Measurements from ENCODE around the gene RFPL2.
"Not testable (repeated sequence)": the region's sequence is repeated elsewhere in the genome, so short reads cannot be mapped to it uniquely, and the experiment has no call there.

RFPL2 gene

DNA sequence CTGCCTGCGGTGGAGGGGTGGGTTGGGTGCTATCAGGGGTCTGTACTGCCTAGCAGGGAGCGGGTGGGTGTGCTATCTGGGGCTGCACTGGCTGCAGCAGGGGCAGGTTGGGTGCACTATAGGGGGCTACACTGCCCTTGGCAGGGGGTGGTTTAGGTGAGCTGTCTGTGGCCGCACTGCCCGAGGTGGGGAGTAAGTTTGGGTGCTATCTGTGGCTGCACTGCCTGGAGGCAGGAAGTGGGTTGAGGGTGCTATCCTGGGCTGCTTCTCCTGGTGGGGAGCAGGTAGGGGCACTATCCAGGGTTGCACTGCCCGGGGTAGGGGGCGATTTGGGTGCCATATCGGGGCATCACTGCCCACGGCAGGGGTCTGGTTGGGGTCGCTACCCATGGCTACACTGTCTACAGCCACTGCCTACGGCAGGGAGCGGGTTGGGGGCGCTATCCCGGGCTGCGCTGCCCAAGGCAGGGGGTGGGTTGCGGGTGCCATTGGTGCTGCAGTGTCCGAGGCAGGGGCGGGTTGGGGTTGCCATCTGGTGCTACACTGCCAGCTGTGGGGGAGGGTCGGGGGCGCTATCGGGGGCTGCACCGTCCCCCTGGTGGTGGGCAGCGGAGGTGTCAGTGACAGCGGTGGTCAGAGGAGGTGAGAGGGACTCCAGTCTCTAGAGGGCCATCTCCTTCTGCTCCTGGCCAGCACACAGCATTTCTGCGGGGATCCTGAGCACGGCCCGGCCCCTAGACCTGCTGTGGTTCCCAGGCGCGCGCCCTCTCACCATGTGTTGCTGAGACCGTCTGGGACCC lies 1.3 kb upstream of the RFPL2 start:
- DNase-seq (ENCODE audit: low read depth in 2 of 2), result no peak

GRCh38 chr22:32204040-32204855 lies 625 bp downstream of the RFPL2 start:
- DNase-seq (ENCODE audit: low read depth in 2 of 2), result no peak

DNA sequence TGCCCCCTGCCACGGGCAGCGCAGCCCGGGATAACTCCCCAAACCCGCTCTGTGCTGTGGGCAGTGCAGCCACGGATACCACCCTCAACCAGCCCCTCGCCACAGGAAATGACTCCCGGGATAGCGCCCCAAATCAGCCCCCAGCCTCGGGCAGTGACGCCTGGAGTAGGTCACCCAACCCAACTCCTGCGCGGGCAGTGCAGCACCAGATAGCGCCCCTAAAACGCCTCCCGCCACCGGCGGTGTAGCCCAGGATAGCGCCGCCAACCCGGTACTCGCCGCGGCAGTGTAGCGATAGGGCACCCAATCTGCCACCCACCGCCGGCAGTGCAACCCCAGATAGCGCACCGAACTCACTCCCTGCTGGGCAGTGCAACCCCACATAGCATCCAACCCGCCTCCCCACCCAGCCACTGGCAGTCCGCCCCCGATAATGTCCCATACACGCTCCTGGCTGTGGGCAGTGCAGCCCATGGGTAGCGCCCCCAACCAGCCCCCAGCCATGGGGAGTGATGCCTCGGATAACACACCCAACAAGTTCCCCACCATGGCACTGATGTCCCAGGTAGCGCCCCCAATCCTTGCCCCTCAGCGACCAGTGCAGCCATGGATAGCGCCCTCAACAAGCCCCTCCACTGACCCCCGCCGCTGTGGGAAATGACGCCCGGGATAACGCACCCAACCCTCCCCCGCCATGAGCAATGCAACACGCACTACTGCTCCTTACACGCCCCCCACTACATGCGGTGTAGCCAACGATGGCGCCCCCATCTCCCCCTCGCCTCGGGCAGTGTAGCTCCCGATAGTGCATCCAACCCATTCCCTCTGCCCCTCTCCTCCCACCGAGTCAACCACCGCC lies 1.5 kb downstream of the RFPL2 start:
- no peak for DNase-seq (ENCODE audit: low read depth in 2 of 2)

DNA sequence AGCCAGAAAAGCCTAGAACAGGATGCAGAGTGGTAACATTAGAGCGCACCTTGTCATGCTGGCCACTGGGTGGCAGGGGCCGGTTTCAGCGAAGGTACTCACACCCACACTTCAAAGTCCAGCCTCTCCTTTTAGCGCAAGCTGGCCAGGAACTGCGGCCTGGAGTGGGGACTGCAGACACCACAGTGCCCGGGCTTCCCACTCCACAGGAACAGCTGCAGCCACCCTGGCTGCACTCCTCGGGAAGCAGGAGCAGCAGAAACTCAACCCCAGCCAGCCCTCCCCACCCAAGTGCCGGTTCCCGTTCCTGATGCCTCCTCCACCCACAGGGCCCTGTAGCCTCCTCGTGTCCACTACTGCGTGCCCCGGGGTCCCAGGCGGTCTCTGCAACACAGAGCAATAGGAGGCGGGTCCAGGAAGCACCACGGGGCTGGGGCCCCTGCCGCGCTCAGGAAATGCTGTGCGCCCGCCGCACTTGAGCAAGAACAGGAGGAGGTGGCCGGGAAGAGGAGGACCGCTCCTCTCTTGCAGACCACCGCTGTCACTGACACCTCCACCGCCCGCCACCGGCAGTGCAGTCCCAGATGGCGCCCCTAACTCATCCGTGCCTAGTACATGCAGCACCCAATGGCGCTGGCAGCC lies 2.2 kb downstream of the RFPL2 start:
- DNase-seq (ENCODE audit: low read depth in 2 of 2), result no peak

- no peak for DNase-seq (ENCODE audit: low read depth in 2 of 2)
These were observed 2.7 kb downstream of the RFPL2 start for GRCh38 chr22:32202161-32202538.

GRCh38 chr22:32200752-32201151 lies 4.1 kb downstream of the RFPL2 start:
- no peak for DNase-seq (ENCODE audit: low read depth in 2 of 2)

GRCh38 chr22:32199961-32200360 lies 4.9 kb downstream of the RFPL2 start:
- no peak for DNase-seq (ENCODE audit: low read depth in 2 of 2)

DNA sequence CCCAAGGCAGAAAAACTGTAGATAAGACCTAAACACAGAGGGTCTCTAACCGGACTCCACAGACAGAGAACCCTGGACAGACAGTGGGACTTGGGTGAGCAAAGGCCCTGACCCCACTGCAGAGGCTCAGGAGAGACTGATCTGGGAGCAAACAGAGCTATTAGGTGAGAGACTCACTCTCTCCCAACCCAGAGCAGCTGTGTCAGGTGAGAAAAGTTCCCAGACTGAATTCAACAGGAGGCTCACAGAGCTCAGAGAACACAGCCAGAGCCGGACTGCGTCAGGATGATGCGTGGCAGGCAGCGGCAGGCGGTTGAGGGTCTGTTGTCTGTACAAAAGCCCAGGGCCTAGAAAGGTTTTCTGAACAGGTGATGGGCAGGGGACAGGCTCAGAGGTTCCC lies 5.5 kb downstream of the RFPL2 start:
- no peak for DNase-seq (ENCODE audit: low read depth in 2 of 2)

DNA sequence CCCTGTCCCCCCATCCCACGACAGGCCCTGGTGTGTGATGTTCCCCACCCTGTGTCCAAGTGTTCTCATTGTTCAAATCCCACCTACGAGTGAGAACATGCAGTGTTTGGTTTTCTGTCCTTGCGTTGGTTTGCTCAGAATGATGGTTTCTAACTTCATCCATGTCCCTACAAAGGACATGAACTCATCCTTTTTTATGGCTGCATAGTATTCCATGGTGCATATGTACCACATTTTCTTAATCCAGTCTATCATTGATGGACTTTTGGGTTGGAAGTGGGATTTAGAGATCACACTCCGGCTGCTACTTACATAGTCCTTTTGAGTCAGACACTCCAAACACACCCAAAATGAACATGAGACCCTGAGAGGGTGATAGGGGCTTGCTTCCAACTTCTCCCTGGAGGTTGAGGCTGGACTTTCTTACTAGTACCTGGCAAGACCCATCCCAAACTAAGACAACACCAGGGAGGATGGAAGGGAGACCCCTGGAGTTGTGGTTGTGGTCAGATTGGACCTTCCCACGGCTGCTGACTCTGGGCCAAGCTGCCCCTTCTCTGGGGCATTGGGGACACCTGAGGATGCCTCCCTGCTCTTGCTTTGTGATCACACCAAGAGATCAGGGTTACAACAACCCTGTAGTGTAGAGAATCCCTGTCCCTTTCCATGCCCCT lies 7.2 kb downstream of the RFPL2 start:
- not testable (repeated sequence) for DNase-seq (ENCODE audit: low read depth in 2 of 2)

DNA sequence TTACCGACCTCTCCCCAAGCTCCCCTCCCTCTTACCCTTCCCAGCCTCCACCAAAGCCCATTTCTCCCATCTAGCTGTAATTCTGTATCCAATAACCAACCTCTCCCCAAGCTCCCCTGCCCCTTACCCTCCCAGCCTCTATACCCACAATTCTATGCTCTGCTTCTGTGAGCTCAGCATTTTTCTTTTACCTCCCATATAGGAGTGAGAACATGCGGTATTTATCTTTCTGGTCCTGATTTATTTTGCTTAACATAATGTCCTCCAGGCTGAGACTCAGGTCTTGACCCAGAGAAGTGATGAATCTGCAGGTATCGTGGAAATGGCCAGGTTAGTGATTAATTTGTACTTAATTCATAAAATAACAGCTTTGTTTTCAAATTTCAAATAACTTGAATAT lies 9.0 kb downstream of the RFPL2 start:
- not testable (repeated sequence) for DNase-seq (ENCODE audit: low read depth in 2 of 2)

GRCh38 chr22:32193346-32193745 lies 11.5 kb downstream of the RFPL2 start:
- DNase-seq (ENCODE audit: low read depth in 2 of 2), result not testable (repeated sequence)

DNA sequence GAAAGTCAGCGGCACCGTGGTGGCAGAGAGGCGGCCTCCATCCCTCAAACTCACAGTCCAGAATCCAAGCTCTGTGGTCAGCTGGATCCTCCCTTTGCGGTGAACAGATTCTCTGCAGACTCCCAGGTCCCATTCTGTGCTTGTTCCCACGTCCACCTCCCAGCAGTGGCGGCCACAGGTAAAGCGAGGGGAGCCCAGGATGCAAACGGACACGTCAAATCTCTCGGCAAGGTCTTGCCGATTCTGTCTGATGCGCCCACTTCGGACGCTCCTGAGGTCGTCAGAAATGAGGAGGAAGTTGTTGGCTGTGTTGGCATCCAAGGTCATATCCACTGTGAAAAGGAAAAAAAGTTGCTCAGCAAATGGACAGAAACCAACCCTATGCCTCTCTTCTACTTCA lies 13.9 kb downstream of the RFPL2 start:
- not testable (repeated sequence) for DNase-seq (ENCODE audit: low read depth in 2 of 2)

- DNase-seq (ENCODE audit: low read depth in 2 of 2), result no peak
These were observed 19.1 kb downstream of the RFPL2 start for GRCh38 chr22:32185821-32186220.

DNA sequence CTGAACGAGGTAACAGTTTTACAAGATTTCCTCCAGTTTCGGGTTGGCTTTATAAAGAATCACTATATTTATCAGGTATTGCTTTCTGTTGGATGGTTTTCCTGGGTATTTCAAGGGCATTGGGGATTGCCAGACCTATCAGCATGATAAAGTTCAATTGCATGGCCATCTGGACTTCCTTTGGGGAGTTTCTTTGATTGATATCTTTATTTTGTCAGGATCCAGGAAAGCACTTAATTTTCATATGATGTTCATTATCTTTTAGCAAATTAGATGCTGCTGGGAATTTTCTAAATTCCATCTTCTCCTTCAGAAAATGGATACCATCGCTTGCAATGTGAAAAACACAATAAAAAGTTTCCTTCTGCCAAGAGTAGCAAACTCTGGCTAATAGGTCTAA lies 21.2 kb downstream of the RFPL2 start:
- no peak for DNase-seq (ENCODE audit: low read depth in 2 of 2)

- DNase-seq (ENCODE audit: low read depth in 2 of 2), result no peak
These were observed 23.8 kb downstream of the RFPL2 start for GRCh38 chr22:32181043-32181442.

DNA sequence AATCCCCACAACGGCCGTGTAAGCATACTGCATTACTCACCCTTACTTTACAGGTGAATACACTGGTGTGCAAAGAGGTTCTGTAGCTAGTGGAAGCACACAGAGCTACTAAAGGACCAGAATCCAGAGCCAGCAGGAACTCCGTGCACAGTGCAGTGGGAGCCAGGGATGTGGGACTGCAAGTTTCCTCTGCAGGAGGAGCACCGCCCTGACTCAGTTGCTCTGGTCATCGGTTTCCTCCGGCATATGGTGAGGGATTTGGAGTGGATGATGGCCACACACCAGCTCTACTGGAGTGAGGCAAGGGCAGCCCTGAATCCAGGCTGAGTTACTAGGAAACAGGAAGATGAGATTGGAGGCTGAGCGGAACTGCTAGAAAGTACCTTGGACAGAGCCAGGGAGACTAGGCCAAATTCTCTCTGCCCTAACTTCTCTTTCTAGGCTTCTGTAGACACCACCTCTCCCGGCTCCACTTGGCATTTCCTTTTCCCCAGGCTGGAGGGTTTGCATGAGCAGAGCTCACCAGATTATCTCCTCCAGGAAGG lies 27.6 kb downstream of the RFPL2 start:
- no peak for DNase-seq (ENCODE audit: low read depth in 2 of 2)

GRCh38 chr22:32175683-32176644 lies 28.9 kb downstream of the RFPL2 start:
- no peak for DNase-seq (ENCODE audit: low read depth in 2 of 2)

- DNase-seq (ENCODE audit: low read depth in 2 of 2), result no peak
These were observed 29.8 kb downstream of the RFPL2 start for GRCh38 chr22:32175115-32175514.

DNA sequence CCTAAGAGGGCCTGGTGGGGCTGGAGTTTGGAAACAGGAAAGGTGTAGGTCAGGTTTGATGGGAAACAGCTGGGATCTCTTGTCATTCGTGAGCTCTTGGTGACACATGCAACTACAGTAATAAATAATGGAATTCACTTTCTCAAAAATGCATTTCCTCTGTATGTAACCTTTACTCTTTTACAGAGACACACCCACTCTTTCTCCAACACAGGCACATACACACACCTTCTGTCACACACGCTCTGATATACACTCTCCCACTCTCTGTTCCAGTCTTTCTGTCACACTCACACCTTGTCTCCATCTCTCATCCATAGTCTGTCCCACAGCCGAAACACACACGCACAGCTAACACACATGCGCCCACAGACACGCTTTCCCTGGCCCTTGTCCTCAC lies 39.2 kb downstream of the RFPL2 start:
- no peak for DNase-seq (ENCODE audit: low read depth in 2 of 2)
